H9 (cell line): ENCODE results near the gene CCM2. TPM values are rescaled to one million over a fixed set of nuclear protein-coding genes. Genes with fewer than 3 reads are reported as not detected.

Experiments
- DNase-seq: peaks from one replicate; pipeline ENCODE4 v3.0.0-alpha.2; 2017
- H2AFZ ChIP-seq: one replicate; pipeline ENCODE4 v1.6.1; 2013; ENCODE audit warnings: mild to moderate bottlenecking, low read length, control low read depth, moderate library complexity
- H2AK5ac ChIP-seq: 2 replicates; pipeline ENCODE4 v1.6.1; 2013; ENCODE audit warnings: low read length, control low read depth, mixed read lengths; ENCODE audit not compliant: insufficient read length
- H2BK120ac ChIP-seq: one replicate; pipeline ENCODE4 v1.6.1; 2013; ENCODE audit warnings: low read depth, mild to moderate bottlenecking, low read length, control low read depth, inconsistent platforms; ENCODE audit not compliant: poor library complexity, severe bottlenecking
- H2BK12ac ChIP-seq: 2 replicates; pipeline ENCODE4 v1.6.1; 2013; ENCODE audit warnings: low read length, control low read depth, mixed read lengths, low read depth; ENCODE audit not compliant: insufficient read length
- H2BK15ac ChIP-seq: 2 replicates; pipeline ENCODE4 v1.6.1; 2013; ENCODE audit warnings: low read depth, low read length, control low read depth
- H2BK20ac ChIP-seq: one replicate; pipeline ENCODE4 v1.6.1; 2013; ENCODE audit warnings: low read depth, mild to moderate bottlenecking, low read length, control low read depth, inconsistent platforms; ENCODE audit not compliant: poor library complexity, severe bottlenecking
- H2BK5ac ChIP-seq: 2 replicates; pipeline ENCODE4 v1.6.1; 2013; ENCODE audit warnings: low read length, control low read depth, mixed read lengths; ENCODE audit not compliant: insufficient read length
- H3K14ac ChIP-seq: 2 replicates; pipeline ENCODE4 v1.6.1; 2013; ENCODE audit warnings: low read length, control low read depth; ENCODE audit not compliant: insufficient read depth
- H3K18ac ChIP-seq: 2 replicates; pipeline ENCODE4 v1.6.1; 2013; ENCODE audit warnings: low read depth, mild to moderate bottlenecking, mixed read lengths, low read length, control low read depth; ENCODE audit not compliant: insufficient read length
- H3K23ac ChIP-seq: 2 replicates; pipeline ENCODE4 v1.6.1; 2013; ENCODE audit warnings: low read length, control low read depth, mixed read lengths, low read depth; ENCODE audit not compliant: insufficient read length
- H3K23me2 ChIP-seq: 2 replicates; pipeline ENCODE4 v1.6.1; 2013; ENCODE audit warnings: low read depth, mild to moderate bottlenecking, mixed read lengths, low read length, control low read depth; ENCODE audit not compliant: insufficient read length, poor library complexity, severe bottlenecking
- H3K27ac ChIP-seq: 2 replicates; pipeline ENCODE4 v1.5.1; 2013; ENCODE audit warnings: low read length, control low read depth, mixed read lengths, low read depth; ENCODE audit not compliant: insufficient read length
- H3K27me3 ChIP-seq: 2 replicates; pipeline ENCODE4 v1.6.1; 2013; ENCODE audit warnings: low read length, control low read depth, inconsistent platforms; ENCODE audit not compliant: insufficient read depth
- H3K4ac ChIP-seq: 2 replicates; pipeline ENCODE4 v1.6.1; 2013; ENCODE audit warnings: low read depth, mild to moderate bottlenecking, control low read depth, inconsistent platforms, low read length, moderate library complexity
- H3K4me1 ChIP-seq: 2 replicates; pipeline ENCODE4 v1.6.1; 2013; ENCODE audit warnings: low read length, control low read depth, inconsistent platforms; ENCODE audit not compliant: insufficient read depth
- H3K4me2 ChIP-seq: 2 replicates; pipeline ENCODE4 v1.6.1; 2013; ENCODE audit warnings: low read length, control low read depth, mixed read lengths; ENCODE audit not compliant: insufficient read length, insufficient read depth
- H3K56ac ChIP-seq: 2 replicates; pipeline ENCODE4 v1.6.1; 2013; ENCODE audit warnings: low read depth, mild to moderate bottlenecking, mixed read lengths, low read length, control low read depth; ENCODE audit not compliant: insufficient read length
- H3K79me1 ChIP-seq: 2 replicates; pipeline ENCODE4 v1.6.1; 2013; ENCODE audit warnings: low read depth, mild to moderate bottlenecking, moderate library complexity, low read length, control low read depth, inconsistent platforms; ENCODE audit not compliant: insufficient read depth, poor library complexity, severe bottlenecking
- H3K79me2 ChIP-seq: 2 replicates; pipeline ENCODE4 v1.6.1; 2013; ENCODE audit warnings: low read length, control low read depth, inconsistent platforms; ENCODE audit not compliant: insufficient read depth
- H3K9ac ChIP-seq: 2 replicates; pipeline ENCODE4 v1.6.1; 2013; ENCODE audit warnings: low read length, control low read depth, mixed read lengths; ENCODE audit not compliant: insufficient read length; ENCODE audit errors: extremely low read depth
- H3K9me3 ChIP-seq: one replicate; pipeline ENCODE4 v1.6.1; 2013; ENCODE audit warnings: low read depth, low read length, inconsistent platforms; ENCODE audit not compliant: control insufficient read depth
- H3T11ph ChIP-seq: one replicate; pipeline ENCODE4 v1.6.1; 2013; ENCODE audit warnings: mild to moderate bottlenecking, low read length, control low read depth, inconsistent platforms
- H4K20me1 ChIP-seq: one replicate; pipeline ENCODE4 v1.6.1; 2013; ENCODE audit not compliant: control insufficient read depth, insufficient read length, insufficient read depth
- H4K5ac ChIP-seq: 2 replicates; pipeline ENCODE4 v1.6.1; 2013; ENCODE audit warnings: low read depth, mild to moderate bottlenecking, mixed read lengths, low read length, control low read depth; ENCODE audit not compliant: insufficient read length
- H4K8ac ChIP-seq: replicated peaks from 2 replicates; pipeline ENCODE4 v1.6.1; 2013; ENCODE audit warnings: low read length, control low read depth, mixed read lengths, low read depth; ENCODE audit not compliant: insufficient read length
- H4K91ac ChIP-seq: 2 replicates; pipeline ENCODE4 v1.6.1; 2013; ENCODE audit warnings: low read depth, mild to moderate bottlenecking, moderate library complexity, mixed read lengths, low read length, control low read depth; ENCODE audit not compliant: insufficient read length
- H3K27ac Mint-ChIP-seq, 3 experiments: 2 replicates in 2 of 3; 3 replicates in 1 of 3; pipeline ENCODE4 v1.8.0; 2020 to 2021; ENCODE audit warnings: mixed read lengths in 3 of 3, mild to moderate bottlenecking in 1 of 3, moderate library complexity in 1 of 3
- H3K27me3 Mint-ChIP-seq: 2 replicates; pipeline ENCODE4 v1.8.0; 2021; ENCODE audit warnings: low read depth, mild to moderate bottlenecking, moderate library complexity, mixed read lengths
- H3K36me3 Mint-ChIP-seq, 3 experiments: 2 replicates in 2 of 3; 3 replicates in 1 of 3; pipeline ENCODE4 v1.8.0; 2020 to 2021; ENCODE audit warnings: low read depth in 3 of 3, mixed read lengths in 3 of 3; ENCODE audit not compliant: insufficient read depth in 1 of 3
- H3K4me1 Mint-ChIP-seq, 2 experiments: 2 replicates each; pipeline ENCODE4 v1.8.0; 2020; ENCODE audit warnings: mixed read lengths in 2 of 2
- H3K4me3 Mint-ChIP-seq, 2 experiments: 2 replicates in 1 of 2; 3 replicates in 1 of 2; pipeline ENCODE4 v1.8.0; 2020 to 2021; ENCODE audit warnings: mild to moderate bottlenecking in 2 of 2, mixed read lengths in 2 of 2, moderate library complexity in 1 of 2
- H3K9me3 Mint-ChIP-seq, 2 experiments: 2 replicates in 1 of 2; 3 replicates in 1 of 2; pipeline ENCODE4 v1.8.0; 2020; ENCODE audit warnings: mild to moderate bottlenecking in 2 of 2, mixed read lengths in 2 of 2, moderate library complexity in 1 of 2
- WGBS: extraction: QIAGEN DNeasy Blood & Tissue Kit; methylation state at CpG from one replicate; pipeline ENCODE4 v1.1.7; 2013; ENCODE audit warnings: missing lambda C conversion rate, low lambda C conversion rate, mixed read lengths; ENCODE audit not compliant: insufficient read length; ENCODE audit errors: extremely low coverage; 5-methylcytosine and 5-hydroxymethylcytosine counted together
- total RNA-seq: library from RNA; stranded (reverse); gene quantifications from 2 replicates; pipeline ENCODE4 v1.2.1, GENCODE V29; 2021
- TF ChIP-seq, protein P1 (sequence below): fragments of 200-600 bp; sonication (generic); conservative IDR thresholded peaks from 3 replicates; pipeline ENCODE4 v1.8.0; 2021; ENCODE audit warnings: antibody characterized with exemption, mild to moderate bottlenecking

Gene CCM2
- total RNA-seq, 1 experiment from 2014 or later: 30.4 TPM

DNA sequence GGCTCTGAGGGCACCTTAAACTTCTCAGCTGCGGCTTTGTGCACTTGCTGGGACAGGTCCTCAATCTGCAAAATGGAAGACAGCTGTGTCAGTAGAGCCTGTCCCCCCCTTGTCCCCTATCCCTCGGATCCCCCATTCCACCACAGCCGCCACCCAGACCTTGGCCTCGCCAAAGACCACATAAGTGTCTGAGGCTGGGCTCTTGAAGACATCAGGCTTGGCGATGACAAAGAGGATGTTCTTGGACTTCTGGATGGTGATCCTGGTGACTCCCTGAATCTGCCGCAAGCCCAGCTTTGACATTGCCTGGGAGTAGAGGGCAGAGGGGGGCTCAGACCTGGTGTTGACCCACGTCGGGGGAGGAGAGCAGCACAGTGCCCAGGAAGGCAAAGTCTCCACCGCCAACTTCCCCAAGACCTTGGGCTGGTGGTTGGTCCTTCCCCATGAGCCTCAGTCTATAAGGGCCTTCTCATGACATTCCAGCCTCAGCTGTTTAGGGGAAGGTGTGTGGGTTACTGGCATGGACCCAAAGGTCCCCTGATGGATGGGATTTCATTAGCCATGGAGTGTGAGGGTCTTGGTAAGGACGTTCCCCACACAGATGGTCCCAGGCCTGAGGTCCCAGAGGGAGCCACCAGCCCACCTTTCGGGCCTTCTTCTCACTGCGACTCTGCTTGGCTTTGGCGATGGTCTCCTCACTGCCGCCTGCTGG lies 81.1 kb downstream of the CCM2 start:
- H3K18ac ChIP-seq: no peak overlapping the region
- no peak overlapping the region for H2AFZ ChIP-seq
- H4K5ac ChIP-seq: no peak overlapping the region
- DNase-seq: peak; percentile 10
- H4K8ac ChIP-seq: no peak overlapping the region
- H2BK120ac ChIP-seq: no peak overlapping the region
- no peaks in the 10 kb centered on the region for H3K9me3 ChIP-seq
- H3K79me2 ChIP-seq: no peaks in the 10 kb centered on the region
- no peaks in the 10 kb centered on the region for H4K20me1 ChIP-seq
- Mint-ChIP-seq H3K9me3 (peaks cover 0 to 3% of the 10 kb centered on the region in 2 experiments; a peak in 2 of 5 replicates), H3K27ac (peak overlapping the region in 1 of 3 experiments; percentile 84; a peak in 1 of 7 replicates), H3K4me3 (no peak overlapping the region), H3K27me3 (peaks cover 6% of the 10 kb centered on the region), H3K36me3 (peaks cover 0 to 12% (median 0%) of the 10 kb centered on the region in 3 experiments; a peak in 5 of 7 replicates), H3K4me1 (no peaks in the 10 kb centered on the region)
- H2AK5ac ChIP-seq: no peak overlapping the region
- no peak overlapping the region for H3K27ac ChIP-seq
- TF ChIP-seq, protein P1, sequence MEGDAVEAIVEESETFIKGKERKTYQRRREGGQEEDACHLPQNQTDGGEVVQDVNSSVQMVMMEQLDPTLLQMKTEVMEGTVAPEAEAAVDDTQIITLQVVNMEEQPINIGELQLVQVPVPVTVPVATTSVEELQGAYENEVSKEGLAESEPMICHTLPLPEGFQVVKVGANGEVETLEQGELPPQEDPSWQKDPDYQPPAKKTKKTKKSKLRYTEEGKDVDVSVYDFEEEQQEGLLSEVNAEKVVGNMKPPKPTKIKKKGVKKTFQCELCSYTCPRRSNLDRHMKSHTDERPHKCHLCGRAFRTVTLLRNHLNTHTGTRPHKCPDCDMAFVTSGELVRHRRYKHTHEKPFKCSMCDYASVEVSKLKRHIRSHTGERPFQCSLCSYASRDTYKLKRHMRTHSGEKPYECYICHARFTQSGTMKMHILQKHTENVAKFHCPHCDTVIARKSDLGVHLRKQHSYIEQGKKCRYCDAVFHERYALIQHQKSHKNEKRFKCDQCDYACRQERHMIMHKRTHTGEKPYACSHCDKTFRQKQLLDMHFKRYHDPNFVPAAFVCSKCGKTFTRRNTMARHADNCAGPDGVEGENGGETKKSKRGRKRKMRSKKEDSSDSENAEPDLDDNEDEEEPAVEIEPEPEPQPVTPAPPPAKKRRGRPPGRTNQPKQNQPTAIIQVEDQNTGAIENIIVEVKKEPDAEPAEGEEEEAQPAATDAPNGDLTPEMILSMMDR: no peak
- H3K27me3 ChIP-seq: no peaks in the 10 kb centered on the region
- no peaks in the 10 kb centered on the region for H3K79me1 ChIP-seq
- H3K9ac ChIP-seq: no peak overlapping the region
- H3K56ac ChIP-seq: no peak overlapping the region
- H3T11ph ChIP-seq: no peak overlapping the region
- H4K91ac ChIP-seq: no peak overlapping the region
- no peak overlapping the region for H3K23ac ChIP-seq
- no peak overlapping the region for H2BK12ac ChIP-seq
- WGBS: no CpG with 5 or more reads among the region's 14 CpGs
- H3K23me2 ChIP-seq: no peaks in the 10 kb centered on the region
- H3K4ac ChIP-seq: no peak overlapping the region
- H2BK5ac ChIP-seq: no peak overlapping the region
- no peak overlapping the region for H2BK20ac ChIP-seq
- no peak overlapping the region for H2BK15ac ChIP-seq
- no peak overlapping the region for H3K14ac ChIP-seq
- H3K4me1 ChIP-seq: no peaks in the 10 kb centered on the region
- no peak overlapping the region for H3K4me2 ChIP-seq
